ENCODE data around the gene DHRS7B.

GRCh38 chr17:21140911-21141310, 14.1 kb downstream of the DHRS7B start:
- TF ChIP-seq GATA2 (IDR thresholded peaks at IDR 0.05; ENCODE audit: low read depth, low read length): no peak
- TF ChIP-seq GATA3 (IDR thresholded peaks at IDR 0.05; ENCODE audit: low read depth, low read length): no peak

All from SH-SY5Y (cell line).